ENCODE results near the gene TNFAIP8L3.

DNA sequence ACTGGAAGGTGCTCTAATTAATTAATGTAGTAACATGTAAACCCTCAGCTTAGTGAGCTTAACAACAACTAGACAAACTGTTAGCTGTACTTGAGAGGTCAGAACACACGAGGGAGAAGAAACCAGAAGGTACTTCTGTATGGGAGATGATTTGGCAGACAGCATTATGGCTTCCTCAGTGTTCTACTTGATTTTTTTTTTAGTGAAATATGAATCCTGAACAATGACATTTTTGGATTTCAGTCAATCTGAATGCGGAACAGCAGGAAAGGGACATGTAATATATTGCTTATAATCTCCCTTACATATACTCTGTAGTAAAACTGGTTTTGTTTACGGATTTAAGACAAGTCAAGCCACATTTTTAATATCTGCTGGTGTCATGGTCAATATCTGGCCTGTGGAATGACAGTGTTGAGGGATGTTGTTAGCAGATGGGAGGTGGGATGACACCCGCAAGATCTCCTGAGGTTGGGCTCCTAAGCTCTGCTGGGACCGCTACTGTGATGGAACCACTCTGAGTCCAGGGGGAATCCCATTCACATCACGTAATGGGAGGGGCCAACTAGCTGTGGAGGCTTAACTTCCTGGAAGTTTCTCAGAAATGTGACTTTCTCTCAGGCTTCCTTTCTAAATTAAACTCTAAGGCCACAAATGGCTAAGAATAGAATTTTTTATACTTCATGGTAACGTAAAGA lies 18.7 kb downstream of the TNFAIP8L3 start:
- TF ChIP-seq, protein P1, sequence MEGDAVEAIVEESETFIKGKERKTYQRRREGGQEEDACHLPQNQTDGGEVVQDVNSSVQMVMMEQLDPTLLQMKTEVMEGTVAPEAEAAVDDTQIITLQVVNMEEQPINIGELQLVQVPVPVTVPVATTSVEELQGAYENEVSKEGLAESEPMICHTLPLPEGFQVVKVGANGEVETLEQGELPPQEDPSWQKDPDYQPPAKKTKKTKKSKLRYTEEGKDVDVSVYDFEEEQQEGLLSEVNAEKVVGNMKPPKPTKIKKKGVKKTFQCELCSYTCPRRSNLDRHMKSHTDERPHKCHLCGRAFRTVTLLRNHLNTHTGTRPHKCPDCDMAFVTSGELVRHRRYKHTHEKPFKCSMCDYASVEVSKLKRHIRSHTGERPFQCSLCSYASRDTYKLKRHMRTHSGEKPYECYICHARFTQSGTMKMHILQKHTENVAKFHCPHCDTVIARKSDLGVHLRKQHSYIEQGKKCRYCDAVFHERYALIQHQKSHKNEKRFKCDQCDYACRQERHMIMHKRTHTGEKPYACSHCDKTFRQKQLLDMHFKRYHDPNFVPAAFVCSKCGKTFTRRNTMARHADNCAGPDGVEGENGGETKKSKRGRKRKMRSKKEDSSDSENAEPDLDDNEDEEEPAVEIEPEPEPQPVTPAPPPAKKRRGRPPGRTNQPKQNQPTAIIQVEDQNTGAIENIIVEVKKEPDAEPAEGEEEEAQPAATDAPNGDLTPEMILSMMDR (conservative IDR thresholded peaks at IDR 0.05; ENCODE audit: low read depth, low read length): no peak
- TF ChIP-seq MAZ (IDR thresholded peaks at IDR 0.05; ENCODE audit: borderline replicate concordance, low read depth, low read length): no peak
- TF ChIP-seq RAD21 (IDR thresholded peaks at IDR 0.05; ENCODE audit: low read length): no peak
- TF ChIP-seq RFX5 (IDR thresholded peaks at IDR 0.05; ENCODE audit: low read depth, low read length): no peak
- TF ChIP-seq POLR2A (IDR thresholded peaks at IDR 0.05; ENCODE audit: low read depth, low read length): no peak
